Activated CD8-positive, alpha-beta memory T cell treated with anti-CD3 and anti-CD28 coated beads for 48 hours (primary cell): ENCODE measurements around the gene ZFX.
"Not testable (repeated sequence)": the region's sequence is repeated elsewhere in the genome, so short reads cannot be mapped to it uniquely, and the experiment has no call there.

Experiments
- DNase-seq, 3 experiments: peaks; one replicate each; pipeline ENCODE4 v3.0.0-alpha.2; 2020; ENCODE audit warnings: low read depth in 2 of 3, low spot score in 2 of 3

ZFX gene

GRCh38 chrX:24151513-24151912 lies 2.0 kb downstream of the ZFX start:
- no peak for DNase-seq

- DNase-seq, result no peak
These were observed 3.8 kb downstream of the ZFX start for GRCh38 chrX:24153178-24153795.

GRCh38 chrX:24153796-24154189 lies 4.3 kb downstream of the ZFX start:
- DNase-seq, result no peak

- no peak for DNase-seq
These were observed 5.0 kb downstream of the ZFX start for GRCh38 chrX:24154490-24155034.

GRCh38 chrX:24155747-24156146 lies 6.2 kb downstream of the ZFX start:
- DNase-seq, result not testable (repeated sequence)

GRCh38 chrX:24156177-24156576 lies 6.6 kb downstream of the ZFX start:
- no peak for DNase-seq

GRCh38 chrX:24158881-24159280 lies 9.4 kb downstream of the ZFX start:
- DNase-seq, result no peak

GRCh38 chrX:24166078-24166477 lies 16.5 kb downstream of the ZFX start:
- no peak for DNase-seq

- DNase-seq, result no peak
These were observed 18.4 kb downstream of the ZFX start for GRCh38 chrX:24167719-24168472.

GRCh38 chrX:24168807-24169206 lies 19.3 kb downstream of the ZFX start:
- no peak for DNase-seq

- DNase-seq, result no peak
These were observed 19.7 kb downstream of the ZFX start for GRCh38 chrX:24169211-24169610.

GRCh38 chrX:24173115-24173847 lies 23.8 kb downstream of the ZFX start:
- DNase-seq, result no peak

- DNase-seq, result no peak
These were observed 25.7 kb downstream of the ZFX start for GRCh38 chrX:24175276-24175675.

GRCh38 chrX:24178441-24178840 lies 28.9 kb downstream of the ZFX start:
- no peak for DNase-seq

GRCh38 chrX:24184018-24184417 lies 34.5 kb downstream of the ZFX start:
- DNase-seq, result no peak

GRCh38 chrX:24186483-24186882 lies 37.0 kb downstream of the ZFX start:
- no peak for DNase-seq

GRCh38 chrX:24186986-24187385 lies 37.5 kb downstream of the ZFX start:
- no peak for DNase-seq

- no peak for DNase-seq
These were observed 40.0 kb downstream of the ZFX start for GRCh38 chrX:24189490-24189889.

- DNase-seq, result no peak
These were observed 41.1 kb downstream of the ZFX start for GRCh38 chrX:24190500-24191156.

GRCh38 chrX:24196509-24196908 lies 47.0 kb downstream of the ZFX start:
- no peak for DNase-seq

- DNase-seq, result no peak
These were observed 48.6 kb downstream of the ZFX start for GRCh38 chrX:24198101-24198500.
